PC-3 (cell line): Measurements from ENCODE around the gene KDELR3.

Experiments used
- EZH2 ChIP-seq: fragments of 300-600 bp; sonication (generic); IDR thresholded peaks from one replicate; pipeline ENCODE4 v1.6.1; 2017; ENCODE audit warnings: antibody characterized with exemption, mild to moderate bottlenecking, low read length; ENCODE audit not compliant: unreplicated experiment
- EZH2phosphoT487 ChIP-seq: fragments of 300-600 bp; sonication (generic); IDR thresholded peaks from 2 replicates; pipeline ENCODE4 v1.6.1; 2018; ENCODE audit warnings: mild to moderate bottlenecking, antibody characterized with exemption, low read length, borderline replicate concordance
- TF ChIP-seq, protein P1 (sequence below): fragments of 300-600 bp; sonication (generic); conservative IDR thresholded peaks from 2 replicates; pipeline ENCODE4 v1.5.1; 2017; ENCODE audit warnings: antibody characterized with exemption, low read depth, mild to moderate bottlenecking, low read length

DNA sequence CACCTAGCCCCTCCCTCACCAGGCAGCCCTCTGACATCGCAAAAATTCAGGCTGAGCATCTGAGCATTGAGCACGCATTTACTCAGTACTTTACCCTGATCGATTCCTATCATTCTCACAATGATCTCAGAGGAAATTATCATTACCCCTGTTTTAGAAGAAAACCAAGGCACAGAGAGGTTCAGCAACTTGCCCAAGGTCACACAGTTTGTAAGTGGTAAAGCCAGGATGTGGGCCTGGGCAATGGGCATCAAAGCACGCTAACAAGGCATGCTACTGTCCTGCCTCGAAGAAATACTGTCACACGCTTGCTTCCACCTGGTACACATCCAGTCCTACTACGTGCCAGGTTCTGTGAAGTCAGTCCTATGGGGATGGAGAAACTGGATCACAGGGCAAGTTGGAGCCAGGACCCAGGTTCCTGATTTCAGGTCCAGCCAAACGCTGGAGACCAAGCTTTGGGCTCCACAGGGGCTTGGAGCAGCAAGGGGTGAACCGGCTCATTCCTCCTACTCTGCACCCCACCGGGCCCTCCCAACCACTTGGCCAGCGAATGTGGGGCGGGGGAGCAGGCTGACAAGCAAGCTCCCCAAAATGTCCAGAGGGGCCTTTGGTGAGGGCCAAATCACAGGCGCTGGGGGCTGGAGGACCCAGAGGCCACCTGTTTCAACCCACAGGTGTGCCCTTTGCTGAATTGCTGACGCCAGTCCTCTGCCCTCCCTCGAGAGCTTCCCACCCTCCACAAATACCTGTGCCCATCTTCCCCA is 31.1 kb upstream of the KDELR3 start:
- TF ChIP-seq EZH2phosphoT487 (no peak), EZH2 (no peak)
- TF ChIP-seq, protein P1, sequence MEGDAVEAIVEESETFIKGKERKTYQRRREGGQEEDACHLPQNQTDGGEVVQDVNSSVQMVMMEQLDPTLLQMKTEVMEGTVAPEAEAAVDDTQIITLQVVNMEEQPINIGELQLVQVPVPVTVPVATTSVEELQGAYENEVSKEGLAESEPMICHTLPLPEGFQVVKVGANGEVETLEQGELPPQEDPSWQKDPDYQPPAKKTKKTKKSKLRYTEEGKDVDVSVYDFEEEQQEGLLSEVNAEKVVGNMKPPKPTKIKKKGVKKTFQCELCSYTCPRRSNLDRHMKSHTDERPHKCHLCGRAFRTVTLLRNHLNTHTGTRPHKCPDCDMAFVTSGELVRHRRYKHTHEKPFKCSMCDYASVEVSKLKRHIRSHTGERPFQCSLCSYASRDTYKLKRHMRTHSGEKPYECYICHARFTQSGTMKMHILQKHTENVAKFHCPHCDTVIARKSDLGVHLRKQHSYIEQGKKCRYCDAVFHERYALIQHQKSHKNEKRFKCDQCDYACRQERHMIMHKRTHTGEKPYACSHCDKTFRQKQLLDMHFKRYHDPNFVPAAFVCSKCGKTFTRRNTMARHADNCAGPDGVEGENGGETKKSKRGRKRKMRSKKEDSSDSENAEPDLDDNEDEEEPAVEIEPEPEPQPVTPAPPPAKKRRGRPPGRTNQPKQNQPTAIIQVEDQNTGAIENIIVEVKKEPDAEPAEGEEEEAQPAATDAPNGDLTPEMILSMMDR = no peak
